NCI-H748 (cell line): ENCODE measurements around the gene CCDC30.
A peak's percentile ranks its signal among the peaks of the same experiment; 100 is the strongest.
"Not testable (repeated sequence)": the region's sequence is repeated elsewhere in the genome, so short reads cannot be mapped to it uniquely, and the experiment has no call there.

ENCODE experiments used
- DNase-seq: peaks from one replicate; lab custom pipeline; 2025; ENCODE audit not compliant: unreplicated experiment; lab: John Stamatoyannopoulos, UW

Gene CCDC30

DNA sequence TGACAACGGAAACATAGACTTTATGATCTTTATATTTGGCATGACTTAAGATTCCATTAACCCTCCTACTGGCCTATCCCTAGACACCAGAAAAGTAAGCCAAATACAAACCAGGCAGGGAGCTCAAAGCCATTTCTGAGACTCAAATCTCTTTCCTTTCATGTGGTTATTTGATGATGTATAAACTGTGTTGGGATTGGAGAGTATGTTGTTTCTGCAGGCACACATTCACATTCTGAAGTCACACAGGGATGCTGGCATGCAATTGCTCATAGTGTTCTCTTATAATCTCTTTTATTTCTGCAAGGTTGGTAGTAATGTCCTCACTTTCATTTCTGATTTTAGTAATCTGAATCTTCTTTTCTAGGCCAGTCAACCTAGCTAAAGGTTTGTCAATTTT, 13.0 kb upstream of the CCDC30 start:
- DNase-seq = no peak

DNA sequence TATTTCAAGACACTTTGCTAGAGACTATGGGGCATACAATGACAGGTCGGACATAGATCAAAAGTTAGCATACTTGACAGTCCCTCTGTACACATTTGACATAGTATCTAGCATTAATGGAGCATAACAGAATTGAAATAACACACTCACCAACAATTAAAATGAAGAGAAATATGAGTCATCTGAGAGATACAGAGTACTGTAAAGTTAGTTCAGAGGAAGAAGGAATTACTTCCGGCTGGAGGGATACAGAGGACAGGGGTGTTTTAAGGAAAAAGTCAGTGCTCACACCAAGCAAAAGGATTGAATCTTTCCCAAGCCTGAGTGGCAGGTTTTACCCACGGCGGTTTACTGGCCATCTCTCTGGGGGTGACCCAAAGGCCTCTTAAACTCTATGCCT, 9.7 kb upstream of the CCDC30 start:
- no peak for DNase-seq

DNA sequence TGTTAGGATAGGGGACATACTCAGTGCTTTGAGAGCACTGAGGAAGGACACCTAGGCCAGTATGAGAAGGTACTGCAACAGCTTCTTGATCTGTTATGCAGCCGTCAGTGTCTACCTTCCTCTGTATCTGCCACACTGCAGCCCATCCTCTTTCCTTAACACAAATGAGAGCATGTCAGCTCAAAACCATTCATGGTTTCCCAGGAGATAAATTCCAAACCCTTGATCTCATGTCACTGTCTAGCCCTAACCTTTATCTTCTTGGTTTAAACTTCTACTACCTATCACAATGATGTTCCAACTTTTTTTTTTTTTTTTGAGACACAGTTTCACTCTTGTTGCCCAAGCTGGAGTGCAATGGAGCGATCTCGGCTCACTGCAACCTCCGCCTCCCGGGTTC, 8.7 kb upstream of the CCDC30 start:
- DNase-seq = no peak

DNA sequence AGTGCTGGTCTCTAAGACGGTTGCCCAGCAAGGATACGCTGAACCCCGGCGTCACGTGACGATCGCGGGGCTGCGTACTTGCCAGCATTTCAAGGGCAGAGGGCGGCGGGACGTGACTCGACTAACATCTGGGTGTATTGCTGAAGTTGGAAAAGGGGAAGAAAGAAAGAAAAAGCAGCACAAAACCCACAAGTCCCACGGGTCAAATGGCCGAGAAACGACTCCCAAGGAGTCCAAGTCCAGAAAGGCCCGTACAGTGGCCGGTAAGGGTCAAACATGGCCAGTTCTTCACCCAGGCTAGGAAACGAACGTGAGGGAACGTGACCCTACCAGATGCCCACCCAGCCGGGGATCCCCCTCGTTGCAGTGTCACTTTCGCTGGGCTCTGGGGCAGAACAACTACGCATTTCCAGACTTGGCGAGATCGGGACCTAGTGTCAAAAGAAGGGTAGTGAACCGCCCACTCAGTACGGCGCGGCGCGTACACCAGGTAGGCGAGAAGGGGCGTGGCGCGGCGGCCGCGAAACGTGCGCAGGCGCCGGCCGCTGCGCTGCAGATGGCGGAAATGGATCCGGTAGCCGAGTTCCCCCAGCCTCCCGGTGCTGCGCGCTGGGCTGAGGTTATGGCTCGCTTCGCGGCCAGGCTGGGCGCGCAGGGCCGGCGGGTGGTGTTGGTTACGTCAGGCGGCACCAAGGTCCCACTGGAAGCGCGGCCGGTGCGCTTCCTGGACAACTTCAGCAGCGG, 6.9 kb upstream of the CCDC30 start, which contains the start of the genes PPCS and ZMYND12:
Gene PPCS, plus strand, starts transcription at position 534 of the 744 bp plus-strand sequence. Its CDS starts 23 bp downstream, at position 557.
Gene ZMYND12, minus strand, starts transcription at position 13 of the 744 bp plus-strand sequence. CDS start 25 bp downstream, outside the sequence.
- DNase-seq = peak; percentile 100

DNA sequence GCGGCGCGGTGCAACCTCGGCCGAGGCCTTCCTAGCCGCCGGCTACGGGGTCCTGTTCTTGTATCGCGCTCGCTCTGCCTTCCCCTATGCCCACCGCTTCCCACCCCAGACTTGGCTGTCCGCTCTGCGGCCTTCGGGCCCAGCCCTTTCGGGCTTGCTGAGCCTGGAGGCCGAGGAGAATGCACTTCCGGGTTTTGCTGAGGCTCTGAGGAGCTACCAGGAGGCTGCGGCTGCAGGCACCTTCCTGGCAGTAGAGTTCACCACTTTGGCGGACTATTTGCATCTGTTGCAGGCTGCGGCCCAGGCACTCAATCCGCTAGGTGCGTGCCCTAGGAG, 6.4 kb upstream of the CCDC30 start:
- DNase-seq = peak; percentile 99

DNA sequence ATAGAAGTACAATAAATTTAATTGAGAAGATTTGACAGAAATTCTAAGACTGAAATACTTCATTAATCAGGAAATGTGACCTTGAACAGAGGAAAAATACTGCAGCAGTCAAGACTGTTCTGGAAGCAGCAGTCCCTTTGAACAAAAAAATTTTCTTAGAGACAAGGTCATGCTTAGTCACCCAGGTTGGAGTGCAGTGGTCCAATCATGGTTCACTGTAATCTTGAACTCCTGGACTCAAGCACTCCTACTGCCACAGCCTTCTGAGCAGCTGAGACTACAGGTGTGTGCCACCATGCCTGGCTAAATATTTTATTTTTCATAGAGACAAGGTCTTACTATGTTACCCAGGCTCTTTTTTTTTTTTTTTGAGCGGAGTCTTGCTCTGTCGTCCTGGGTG, 1.9 kb upstream of the CCDC30 start:
- DNase-seq = no peak

DNA sequence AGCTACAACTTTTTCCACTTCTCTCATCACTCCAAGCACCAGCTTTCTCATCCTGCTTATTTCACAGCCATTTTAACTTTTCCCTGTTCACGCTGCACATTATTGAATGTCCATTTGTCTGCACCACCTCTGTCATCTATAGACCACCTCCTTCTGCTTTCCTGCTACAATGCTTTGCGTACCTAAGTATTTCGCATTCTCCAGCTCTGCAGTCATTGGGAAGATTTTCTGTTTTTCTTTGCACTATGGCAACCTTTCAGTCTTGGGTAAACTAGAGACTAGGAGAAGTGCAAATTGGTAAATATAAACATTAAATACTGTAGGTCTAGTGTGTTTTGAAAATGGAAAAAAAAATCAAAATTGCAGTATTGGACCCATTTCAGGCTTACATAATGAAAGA, 835 bp downstream of the CCDC30 start:
- peak; percentile 93 for DNase-seq

DNA sequence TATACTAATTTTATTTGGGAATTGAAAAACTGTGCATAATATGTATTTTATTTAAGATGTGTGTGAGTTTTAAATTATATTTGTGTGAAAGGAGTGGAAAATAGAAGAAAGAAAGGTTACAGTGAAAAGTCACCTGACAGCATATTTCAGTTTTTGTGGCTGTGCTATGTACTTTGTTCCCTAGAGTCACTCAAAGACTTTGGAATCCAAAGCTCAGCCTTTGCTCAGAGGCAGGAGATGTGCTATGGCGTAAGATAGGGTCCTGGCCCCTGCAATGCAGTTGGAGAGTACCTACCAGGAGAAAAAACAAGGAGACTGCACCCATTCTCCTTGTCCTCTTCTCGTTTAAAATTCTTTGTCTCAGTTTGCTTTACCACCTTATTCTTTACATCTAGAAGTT, 2.9 kb downstream of the CCDC30 start:
- DNase-seq = no peak

DNA sequence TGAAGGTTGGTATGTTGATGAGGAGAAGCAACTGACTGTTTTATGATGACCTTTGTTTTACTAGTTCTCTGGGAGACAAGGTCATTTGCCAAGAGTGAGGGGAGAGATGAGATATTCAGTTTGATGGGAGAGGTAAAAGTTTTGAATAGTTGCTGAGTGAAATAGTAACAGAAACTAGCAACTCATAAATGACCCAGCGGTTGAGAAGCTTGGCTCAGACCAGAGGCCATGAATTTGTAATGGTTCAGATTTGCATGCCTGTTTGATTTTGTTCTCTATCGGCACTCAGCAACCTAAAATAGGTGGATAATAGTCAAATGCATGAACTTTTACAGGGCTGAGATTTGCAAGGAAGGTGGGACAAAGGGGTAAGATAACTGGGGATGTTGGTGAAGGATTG, 6.6 kb downstream of the CCDC30 start:
- no peak for DNase-seq

DNA sequence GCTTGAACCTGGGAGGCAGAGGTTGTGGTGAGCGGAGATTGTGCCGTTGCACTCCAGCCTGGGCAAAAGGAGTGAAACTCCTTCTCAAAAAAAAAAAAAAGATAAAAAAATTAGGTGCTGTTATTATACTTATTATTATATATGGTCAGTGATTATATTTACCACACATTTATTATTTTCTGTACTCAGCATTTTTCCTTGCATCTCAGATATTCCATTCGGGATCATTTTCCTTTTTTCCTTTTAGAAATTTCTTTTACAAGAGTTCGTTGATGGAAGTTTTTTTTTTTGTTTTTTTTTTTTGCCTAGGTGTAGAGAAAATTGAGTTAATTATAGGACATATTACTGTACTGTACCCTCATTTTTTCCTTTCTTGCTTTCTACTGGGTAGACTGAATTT, 13.5 kb downstream of the CCDC30 start:
- DNase-seq = no peak

DNA sequence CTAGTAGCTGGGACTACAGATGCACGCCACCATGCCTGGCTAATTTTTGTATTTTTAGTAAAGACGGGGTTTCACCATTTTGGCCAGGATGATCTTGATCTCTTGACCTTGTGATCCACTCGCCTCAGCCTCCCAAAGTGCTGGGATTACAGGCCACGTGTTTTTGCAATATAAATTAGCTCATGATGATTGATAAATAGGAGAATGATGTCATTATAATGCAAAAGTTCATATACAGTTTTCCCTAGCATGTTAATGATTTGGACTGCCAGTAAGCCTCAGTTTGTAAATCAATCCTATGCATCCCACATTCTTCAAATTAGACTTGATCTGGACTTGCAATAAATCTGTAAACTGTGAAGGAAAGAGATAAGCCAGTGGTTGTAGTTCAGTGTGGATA, 14.3 kb downstream of the CCDC30 start:
- not testable (repeated sequence) for DNase-seq

DNA sequence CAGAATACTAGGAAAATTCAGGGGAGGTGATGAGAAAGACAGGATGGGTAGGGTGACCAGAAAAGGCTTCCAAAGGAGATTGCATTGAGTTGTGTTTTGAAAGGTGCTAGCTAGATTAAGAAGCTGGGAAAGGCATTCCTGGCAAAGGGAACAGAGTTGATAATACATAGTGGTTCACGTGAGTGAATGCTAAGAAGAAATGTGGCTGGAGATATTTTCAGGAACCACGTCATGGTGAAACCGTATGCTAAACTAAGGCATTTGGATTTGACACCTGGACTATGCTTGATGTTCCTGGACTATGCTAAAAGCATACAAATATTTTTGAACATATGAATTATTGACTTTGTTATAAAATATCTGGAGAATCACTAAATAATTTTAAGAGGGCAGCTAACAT, 14.7 kb downstream of the CCDC30 start:
- DNase-seq = no peak

DNA sequence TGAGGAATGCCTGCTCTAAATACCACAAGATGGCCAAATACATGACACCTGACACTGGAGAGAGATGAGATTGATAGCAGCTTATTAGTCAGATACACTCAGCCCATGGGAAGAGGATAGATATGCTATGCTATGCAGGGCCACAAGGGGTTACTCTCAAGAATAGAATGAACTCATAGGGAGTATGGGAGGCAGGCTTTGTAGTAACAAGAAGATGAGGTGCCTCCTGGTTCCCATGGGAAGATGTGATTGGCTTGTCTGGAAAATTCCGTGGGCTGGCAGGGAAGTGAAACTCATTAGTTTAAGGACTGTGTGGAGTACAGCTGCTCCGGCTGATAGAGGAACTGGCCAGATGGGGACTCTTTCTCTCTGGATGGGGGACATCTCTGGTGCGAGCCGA, 16.5 kb downstream of the CCDC30 start:
- DNase-seq = peak; percentile 72

DNA sequence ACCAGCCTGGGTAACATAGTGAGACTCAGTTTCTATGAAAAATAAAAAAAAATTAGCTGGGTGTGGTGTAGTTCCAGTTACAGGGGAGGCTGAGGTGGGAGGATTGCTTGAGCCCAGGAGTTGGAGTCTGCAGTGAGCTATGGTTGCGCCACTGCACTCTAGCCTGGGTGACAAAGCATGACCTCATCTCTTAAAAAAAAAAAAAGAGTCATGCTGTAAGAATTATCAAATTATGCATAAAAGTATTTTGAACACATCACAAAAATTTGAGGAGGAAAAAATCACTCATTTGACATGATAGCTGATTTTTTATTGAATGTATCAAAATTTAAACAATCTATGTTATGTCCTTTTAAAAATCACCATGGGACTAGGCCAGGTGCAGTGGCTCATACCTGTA, 17.8 kb downstream of the CCDC30 start:
- DNase-seq = no peak

DNA sequence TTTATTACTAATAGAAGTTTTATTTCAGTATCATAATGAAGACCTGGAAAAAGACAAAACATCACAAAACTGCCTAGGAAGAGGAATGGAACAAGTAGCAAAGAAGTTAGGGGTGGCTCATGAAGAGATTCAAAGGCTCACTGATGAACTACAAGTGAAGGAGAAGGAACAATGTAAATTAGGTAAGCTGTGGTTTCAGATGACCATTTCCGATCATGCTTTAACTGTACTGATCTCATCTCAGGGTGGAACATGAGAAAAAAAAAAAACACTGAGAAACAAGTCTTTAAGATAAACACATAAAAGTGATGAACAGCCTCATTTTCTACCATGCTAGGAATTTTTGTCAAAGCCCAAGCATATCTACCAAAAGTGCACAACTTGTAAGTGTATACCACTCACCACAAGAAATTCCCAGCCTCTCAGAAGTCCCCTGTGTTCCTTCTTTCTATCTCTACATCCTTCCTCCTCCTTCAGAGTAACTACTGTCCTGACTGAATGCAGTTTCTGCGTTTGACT, 19.6 kb downstream of the CCDC30 start:
- DNase-seq = no peak

DNA sequence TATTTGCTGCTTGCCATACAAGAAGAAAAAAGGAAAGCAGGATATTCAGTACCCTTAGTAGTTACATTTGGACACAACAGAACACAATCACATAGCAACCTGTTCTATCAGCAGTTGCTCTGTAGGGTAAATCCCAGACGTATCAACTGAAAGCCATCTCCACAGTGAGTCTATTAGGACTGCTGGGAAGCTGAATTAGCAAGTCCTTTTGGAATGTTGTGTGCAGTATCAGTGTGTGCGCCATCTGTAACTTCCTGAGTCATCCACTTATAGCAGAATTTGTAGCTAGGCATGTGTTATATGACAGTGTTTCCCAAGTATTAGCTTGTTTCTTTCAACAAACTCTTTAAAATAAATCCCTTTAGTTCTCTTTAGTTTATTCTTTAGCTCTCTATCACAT, 21.3 kb downstream of the CCDC30 start:
- no peak for DNase-seq

DNA sequence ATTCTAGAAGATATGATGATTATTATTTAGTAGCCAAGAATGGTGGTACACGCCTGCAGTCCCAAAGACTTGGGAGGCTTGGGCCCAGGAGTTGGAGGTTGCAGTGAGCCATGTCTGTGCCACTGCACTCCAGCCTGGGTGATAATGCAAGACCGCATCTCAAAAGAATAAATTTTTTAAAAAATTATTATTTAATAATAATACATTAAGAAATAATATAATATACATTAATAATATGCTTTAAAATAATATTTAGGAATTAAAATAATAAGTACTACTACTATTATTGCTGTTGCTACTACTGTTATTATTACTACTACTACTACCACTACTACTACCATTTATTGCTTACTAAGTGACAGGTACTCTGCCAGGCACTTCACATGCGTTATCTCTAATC, 27.2 kb downstream of the CCDC30 start:
- no peak for DNase-seq

DNA sequence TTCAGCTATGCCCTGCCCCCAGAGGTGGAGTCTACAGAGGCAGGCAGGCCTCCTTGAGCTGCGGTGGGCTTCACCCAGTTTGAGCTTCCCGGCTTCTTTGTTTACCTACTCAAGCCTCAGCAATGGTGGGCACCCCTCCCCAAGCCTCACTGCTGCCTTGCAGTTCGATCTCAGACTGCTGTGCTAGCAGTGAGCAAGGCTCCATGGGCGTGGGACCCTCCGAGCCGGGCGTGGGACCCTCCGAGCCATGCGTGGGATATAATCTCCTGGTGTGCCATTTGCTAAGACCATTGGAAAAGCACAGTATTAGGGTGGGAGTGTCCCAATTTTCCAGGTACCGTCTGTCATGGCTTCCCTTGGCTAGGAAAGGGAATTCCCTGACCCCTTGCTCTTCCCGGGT, 38.9 kb downstream of the CCDC30 start:
- not testable (repeated sequence) for DNase-seq

DNA sequence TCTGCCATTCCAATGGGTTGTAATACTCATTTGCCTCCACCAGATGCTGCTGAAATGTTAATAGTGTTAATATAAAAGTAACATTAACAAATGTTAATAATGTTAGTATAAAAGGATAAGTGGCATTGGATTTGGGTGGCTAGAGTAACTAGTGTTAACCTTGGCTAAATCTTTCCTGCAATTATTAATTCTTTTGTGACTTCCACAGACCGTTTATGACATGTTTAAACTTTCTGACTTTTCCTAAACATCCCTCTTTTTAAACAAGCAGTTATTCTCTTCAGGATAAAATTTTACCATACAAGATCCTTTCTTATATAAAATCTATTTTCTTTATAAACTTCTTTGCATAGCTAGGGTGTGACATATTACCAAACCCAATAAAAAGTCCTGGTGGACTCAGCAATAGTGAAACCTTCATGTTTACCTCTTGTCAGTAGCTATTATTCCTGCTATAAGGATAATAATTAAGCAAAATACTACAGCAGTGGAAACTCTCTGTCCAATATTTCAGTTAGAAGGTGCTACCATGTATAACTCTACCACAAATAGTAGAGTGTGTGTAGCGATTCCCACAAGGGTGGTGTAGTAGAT, 41.5 kb downstream of the CCDC30 start:
- peak; percentile 53 for DNase-seq

DNA sequence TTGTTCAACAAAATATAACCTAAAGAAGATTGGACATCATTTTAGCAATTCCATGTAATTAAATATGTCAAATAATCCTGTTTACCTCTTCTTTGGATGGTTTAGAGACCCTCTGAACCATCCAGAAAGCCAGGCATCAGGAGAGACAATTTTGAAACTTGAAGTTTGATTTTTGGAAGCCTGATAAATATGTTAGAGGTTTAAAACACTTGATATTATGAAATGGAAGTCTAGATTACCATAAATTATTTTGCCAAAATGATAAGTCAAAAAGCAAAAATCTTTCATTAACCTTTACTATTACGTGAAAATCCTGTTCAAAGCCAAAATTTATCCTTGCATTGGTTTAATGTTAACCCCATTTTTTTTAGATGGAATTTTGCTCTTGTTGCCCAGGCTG, 43.5 kb downstream of the CCDC30 start:
- DNase-seq = no peak

DNA sequence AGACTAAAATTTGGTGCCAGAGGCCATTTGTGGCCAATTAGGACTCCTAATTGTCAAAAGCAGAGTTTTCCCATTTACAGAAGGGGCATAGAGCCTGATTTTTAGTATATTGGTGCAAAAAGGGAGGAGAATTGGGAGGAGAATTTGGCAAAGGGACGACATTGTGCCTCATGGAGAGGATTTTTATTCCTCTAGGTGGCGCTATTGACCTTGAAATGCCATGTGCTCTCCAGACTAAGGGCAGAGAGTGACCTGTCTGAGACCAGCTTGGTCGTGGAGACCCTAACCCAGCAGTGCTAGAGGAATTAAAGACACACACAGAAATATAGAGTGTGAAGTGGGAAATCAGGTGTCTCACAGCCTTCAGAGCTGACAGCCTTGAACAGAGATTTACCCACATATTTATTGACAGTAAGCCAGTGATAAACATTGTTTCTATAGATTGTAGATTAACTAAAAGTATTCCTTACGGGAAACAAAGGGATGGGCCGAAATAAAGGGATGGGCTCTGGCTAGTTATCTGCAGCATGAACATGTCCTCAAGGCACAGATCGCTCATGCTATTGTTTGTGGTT, 48.6 kb downstream of the CCDC30 start:
- DNase-seq = peak; percentile 63

DNA sequence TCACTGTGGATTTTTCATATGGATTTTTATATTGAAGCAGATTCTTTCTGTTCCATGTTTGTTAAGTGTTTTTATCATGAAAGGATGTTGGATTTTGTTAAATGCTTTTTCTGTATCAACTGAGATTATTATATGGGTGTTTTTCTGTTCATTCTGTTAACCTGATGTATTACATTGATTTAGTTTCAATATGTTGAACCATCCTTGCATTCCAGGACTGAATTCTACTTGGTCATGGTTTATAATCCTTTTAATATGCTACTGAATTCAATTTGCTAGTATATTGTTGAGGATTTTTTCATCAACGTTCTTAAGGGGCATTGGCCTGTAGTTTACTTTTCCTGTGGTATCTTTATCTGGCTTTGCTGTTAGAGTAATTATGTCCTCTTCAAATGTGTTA, 55.8 kb downstream of the CCDC30 start:
- peak; percentile 62 for DNase-seq
